K562 (cell line): ENCODE measurements around the gene CACNA1I. TPM values are rescaled to one million over a fixed set of nuclear protein-coding genes. Genes with fewer than 3 reads are reported as not detected.

Experiments
- ARID1B ChIP-seq: fragments of 450-650 bp; IDR thresholded peaks from 2 replicates; pipeline ENCODE4 v1.6.1; 2016; ENCODE audit warnings: antibody characterized with exemption, mild to moderate bottlenecking, inconsistent platforms
- ARID2 ChIP-seq: fragments of 450-650 bp; IDR thresholded peaks from 2 replicates; pipeline ENCODE4 v1.6.1; 2017; ENCODE audit warnings: antibody characterized with exemption, mild to moderate bottlenecking
- ARNT ChIP-seq, 2 experiments: fragments of 450-650 bp; IDR thresholded peaks; 2 replicates each; pipeline ENCODE4 v1.6.1; 2016; ENCODE audit warnings: mild to moderate bottlenecking in 1 of 2
- CHD2 ChIP-seq: IDR thresholded peaks from 2 replicates; pipeline ENCODE4 v1.6.1; 2011; ENCODE audit warnings: low read depth, low read length
- HDAC1 ChIP-seq, 2 experiments: fragments of 450-650 bp; IDR thresholded peaks; 2 replicates each; pipeline ENCODE4 v1.6.1; 2016 to 2017; ENCODE audit warnings: inconsistent platforms in 1 of 2, mild to moderate bottlenecking in 1 of 2, moderate library complexity in 1 of 2
- MYNN ChIP-seq, 2 experiments: sonication (generic); formaldehyde crosslinking in 1 of 2; IDR thresholded peaks; 2 replicates each; pipeline versions ENCODE4 v1.5.0 to v1.6.1; 2016 to 2020; ENCODE audit warnings: antibody characterized with exemption in 1 of 2, missing genetic modification reagents in 1 of 2
- NFE2L1 ChIP-seq: fragments of 450-650 bp; IDR thresholded peaks from 2 replicates; pipeline ENCODE4 v1.6.1; 2016; ENCODE audit warnings: missing genetic modification characterization, low read depth, mild to moderate bottlenecking, missing compliant biosample characterization, moderate library complexity, borderline replicate concordance
- POLR3G ChIP-seq: IDR thresholded peaks from 2 replicates; pipeline ENCODE4 v1.6.1; 2011; ENCODE audit not compliant: insufficient read length, insufficient replicate concordance; ENCODE audit errors: extremely low read depth
- PRDM10 ChIP-seq: fragments of 450-650 bp; IDR thresholded peaks from 2 replicates; pipeline ENCODE4 v1.6.1; 2018; ENCODE audit not compliant: partially characterized antibody
- PTTG1 ChIP-seq: fragments of 450-650 bp; IDR thresholded peaks from 2 replicates; pipeline ENCODE4 v1.6.1; 2016; ENCODE audit warnings: low read depth, mild to moderate bottlenecking, missing genetic modification characterization, missing compliant biosample characterization
- RAD21 ChIP-seq, 2 experiments: fragments of 250-450 bp in 1 of 2; fragments of 450-650 bp in 1 of 2; sonication (Bioruptor Pico) in 1 of 2; formaldehyde crosslinking in 1 of 2; IDR thresholded peaks in 1 of 2; conservative IDR thresholded peaks in 1 of 2; 2 replicates each; pipeline versions ENCODE4 v1.4.0 to v1.8.0; 2020 to 2022; ENCODE audit warnings: mild to moderate bottlenecking in 2 of 2, moderate library complexity in 1 of 2
- RB1 ChIP-seq: fragments of 450-650 bp; IDR thresholded peaks from 2 replicates; pipeline ENCODE4 v1.6.1; 2017; ENCODE audit warnings: low read depth, mild to moderate bottlenecking
- SETDB1 ChIP-seq: IDR thresholded peaks from one replicate; pipeline ENCODE4 v1.6.1; 2012; ENCODE audit warnings: low read length, control low read depth, inconsistent platforms
- STAT5B ChIP-seq: fragments of 250-450 bp; sonication (Bioruptor Pico); IDR thresholded peaks from 2 replicates; pipeline ENCODE4 v1.8.0; 2021; ENCODE audit warnings: mild to moderate bottlenecking, inconsistent platforms
- ZNF146 ChIP-seq: IDR thresholded peaks from one replicate; pipeline ENCODE4 v1.6.1; 2018; ENCODE audit warnings: missing compliant biosample characterization; ENCODE audit not compliant: unreplicated experiment
- ZNF197 ChIP-seq: fragments of 200-800 bp; sonication (Bioruptor generic); IDR thresholded peaks from 2 replicates; pipeline ENCODE4 v1.6.1; 2016; ENCODE audit warnings: low read depth, missing genetic modification characterization, missing compliant biosample characterization
- ZNF384 ChIP-seq: IDR thresholded peaks from 2 replicates; pipeline ENCODE4 v1.6.1; 2012; ENCODE audit warnings: low read depth, low read length, improper control_type of control experiment
- ZNF57 ChIP-seq: fragments of 450-650 bp; formaldehyde crosslinking; IDR thresholded peaks from 2 replicates; pipeline ENCODE4 v1.4.0; 2020; ENCODE audit warnings: mild to moderate bottlenecking, moderate library complexity
- polyA plus RNA-seq, 8 experiments: library from polyadenylated mRNA; depleted of rRNA in 4 of 8; stranded (reverse) in 5 of 8; unstranded in 3 of 8; fragments of >200 nt; fragmentation: Nextera tagmentation in 2 of 8; fragmentation: Illumina TruSeq in 1 of 8; extraction: Ambion mirVana in 2 of 8; extraction: Trizol in 1 of 8; gene quantifications; 2 replicates each; pipeline versions ENCODE4 v1.2.1 to v1.2.3, GENCODE V29; 2011 to 2014; ENCODE audit warnings: inconsistent platforms in 1 of 8, missing spikeins in 1 of 8
- total RNA-seq, 7 experiments: library from RNA; depleted of rRNA in 6 of 7; stranded (reverse); fragments of >200 nt in 6 of 7; fragmentation: Illumina TruSeq in 2 of 7; extraction: Trizol in 2 of 7; gene quantifications; 2 replicates each; pipeline versions ENCODE4 v1.2.1 to v1.2.3, GENCODE V29; 2011 to 2021; ENCODE audit warnings: low replicate concordance in 1 of 7
- TF ChIP-seq, protein P1 (sequence below): fragments of 450-650 bp; IDR thresholded peaks from 2 replicates; pipeline ENCODE4 v1.6.1; 2017; ENCODE audit warnings: antibody characterized with exemption
- TF ChIP-seq, protein P2 (sequence below): fragments of 150-350 bp; conservative IDR thresholded peaks from 2 replicates; pipeline ENCODE4 v1.6.1; 2014; ENCODE audit warnings: low read length

The CACNA1I gene
- total and polyA plus RNA-seq, 9 of the 15 experiments (the other 6 are each of a cell fraction or from before 2014, with no cell fraction given), result 0.01 to 0.79 (median 0.32) TPM; not detected in 1

DNA sequence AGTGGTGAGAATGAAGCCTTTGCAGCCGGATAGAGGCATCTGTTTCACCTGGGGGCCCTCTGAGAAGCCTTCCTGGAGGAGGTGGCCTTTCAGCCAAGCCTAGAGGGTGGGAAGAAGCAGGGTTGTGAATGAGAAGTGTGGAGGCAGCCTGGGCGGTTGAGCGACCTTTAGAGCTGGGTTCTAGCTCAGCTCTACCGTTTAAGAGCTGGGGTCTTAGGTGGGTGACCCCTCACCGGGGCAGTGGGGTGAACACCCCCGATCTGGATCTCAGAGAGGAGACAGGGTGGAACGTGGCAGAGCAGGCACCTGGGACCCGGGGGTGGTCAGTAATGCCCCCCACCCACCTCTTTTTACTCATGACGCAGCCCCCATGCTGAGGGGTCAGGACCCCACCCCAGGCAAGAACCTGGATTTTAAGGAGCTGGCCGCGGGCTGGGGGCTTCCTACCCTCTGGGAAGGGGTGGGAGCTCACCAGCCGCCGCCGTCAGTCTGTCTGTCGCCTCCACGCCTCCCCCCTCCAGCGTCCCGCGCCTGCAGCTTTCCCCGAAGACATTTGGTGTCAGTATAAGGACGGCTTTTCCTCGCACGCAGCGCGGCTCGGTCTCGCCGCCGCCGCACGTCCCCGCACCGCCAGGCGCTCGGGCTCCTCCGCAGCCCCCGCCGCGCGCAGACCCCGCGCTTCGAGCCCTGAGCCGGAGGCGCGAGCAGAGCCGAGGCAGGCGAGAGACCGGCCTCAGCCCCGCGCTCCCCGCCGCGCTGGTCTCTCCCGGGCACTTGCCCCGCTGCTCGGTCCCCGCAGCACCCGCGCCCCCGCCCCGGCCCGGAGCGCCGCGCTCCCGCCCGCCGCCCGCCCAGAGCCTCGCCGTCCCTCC, 13.3 kb upstream of the CACNA1I start (continued):
- TF ChIP-seq ZNF197 (CRISPR knock-in tag) (no peak), PRDM10 (no peak), MYNN (IDR thresholded peaks at IDR 0.05) (no peak), MYNN (CRISPR knock-in tag; IDR thresholded peaks at IDR 0.05) (no peak), RB1 (peak; percentile 86), CHD2 (no peak), POLR3G (no peak), ARID2 (no peak), ARNT (IDR thresholded peaks at IDR 0.05) (no peak), HDAC1 (IDR thresholded peaks at IDR 0.05) (no peak), ARID1B (no peak), SETDB1 (no peak), RAD21 (CRISPR knock-in tag; conservative IDR thresholded peaks at IDR 0.05 in 1 of 2, IDR thresholded peaks at IDR 0.05 in 1 of 2) (peak; percentile 55 to 67), ZNF57 (CRISPR knock-in tag) (no peak), PTTG1 (no peak), NFE2L1 (tag) (no peak), STAT5B (CRISPR knock-in tag) (no peak), ZNF384 (no peak), ZNF146 (no peak)
- TF ChIP-seq, protein P1, sequence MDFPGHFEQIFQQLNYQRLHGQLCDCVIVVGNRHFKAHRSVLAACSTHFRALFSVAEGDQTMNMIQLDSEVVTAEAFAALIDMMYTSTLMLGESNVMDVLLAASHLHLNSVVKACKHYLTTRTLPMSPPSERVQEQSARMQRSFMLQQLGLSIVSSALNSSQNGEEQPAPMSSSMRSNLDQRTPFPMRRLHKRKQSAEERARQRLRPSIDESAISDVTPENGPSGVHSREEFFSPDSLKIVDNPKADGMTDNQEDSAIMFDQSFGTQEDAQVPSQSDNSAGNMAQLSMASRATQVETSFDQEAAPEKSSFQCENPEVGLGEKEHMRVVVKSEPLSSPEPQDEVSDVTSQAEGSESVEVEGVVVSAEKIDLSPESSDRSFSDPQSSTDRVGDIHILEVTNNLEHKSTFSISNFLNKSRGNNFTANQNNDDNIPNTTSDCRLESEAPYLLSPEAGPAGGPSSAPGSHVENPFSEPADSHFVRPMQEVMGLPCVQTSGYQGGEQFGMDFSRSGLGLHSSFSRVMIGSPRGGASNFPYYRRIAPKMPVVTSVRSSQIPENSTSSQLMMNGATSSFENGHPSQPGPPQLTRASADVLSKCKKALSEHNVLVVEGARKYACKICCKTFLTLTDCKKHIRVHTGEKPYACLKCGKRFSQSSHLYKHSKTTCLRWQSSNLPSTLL, result no peak
- TF ChIP-seq, protein P2, sequence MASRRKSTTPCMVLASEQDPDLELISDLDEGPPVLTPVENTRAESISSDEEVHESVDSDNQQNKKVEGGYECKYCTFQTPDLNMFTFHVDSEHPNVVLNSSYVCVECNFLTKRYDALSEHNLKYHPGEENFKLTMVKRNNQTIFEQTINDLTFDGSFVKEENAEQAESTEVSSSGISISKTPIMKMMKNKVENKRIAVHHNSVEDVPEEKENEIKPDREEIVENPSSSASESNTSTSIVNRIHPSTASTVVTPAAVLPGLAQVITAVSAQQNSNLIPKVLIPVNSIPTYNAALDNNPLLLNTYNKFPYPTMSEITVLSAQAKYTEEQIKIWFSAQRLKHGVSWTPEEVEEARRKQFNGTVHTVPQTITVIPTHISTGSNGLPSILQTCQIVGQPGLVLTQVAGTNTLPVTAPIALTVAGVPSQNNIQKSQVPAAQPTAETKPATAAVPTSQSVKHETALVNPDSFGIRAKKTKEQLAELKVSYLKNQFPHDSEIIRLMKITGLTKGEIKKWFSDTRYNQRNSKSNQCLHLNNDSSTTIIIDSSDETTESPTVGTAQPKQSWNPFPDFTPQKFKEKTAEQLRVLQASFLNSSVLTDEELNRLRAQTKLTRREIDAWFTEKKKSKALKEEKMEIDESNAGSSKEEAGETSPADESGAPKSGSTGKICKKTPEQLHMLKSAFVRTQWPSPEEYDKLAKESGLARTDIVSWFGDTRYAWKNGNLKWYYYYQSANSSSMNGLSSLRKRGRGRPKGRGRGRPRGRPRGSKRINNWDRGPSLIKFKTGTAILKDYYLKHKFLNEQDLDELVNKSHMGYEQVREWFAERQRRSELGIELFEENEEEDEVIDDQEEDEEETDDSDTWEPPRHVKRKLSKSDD, result no peak
